SH-SY5Y (cell line): ENCODE measurements around the gene SLC35F5.

Experiments
- GATA2 ChIP-seq: IDR thresholded peaks from 2 replicates; pipeline ENCODE4 v1.6.1; 2011; ENCODE audit warnings: mild to moderate bottlenecking, low read depth, low read length
- GATA3 ChIP-seq: IDR thresholded peaks from 2 replicates; pipeline ENCODE4 v1.6.1; 2011; ENCODE audit warnings: low read depth, mild to moderate bottlenecking, low read length, moderate library complexity

DNA sequence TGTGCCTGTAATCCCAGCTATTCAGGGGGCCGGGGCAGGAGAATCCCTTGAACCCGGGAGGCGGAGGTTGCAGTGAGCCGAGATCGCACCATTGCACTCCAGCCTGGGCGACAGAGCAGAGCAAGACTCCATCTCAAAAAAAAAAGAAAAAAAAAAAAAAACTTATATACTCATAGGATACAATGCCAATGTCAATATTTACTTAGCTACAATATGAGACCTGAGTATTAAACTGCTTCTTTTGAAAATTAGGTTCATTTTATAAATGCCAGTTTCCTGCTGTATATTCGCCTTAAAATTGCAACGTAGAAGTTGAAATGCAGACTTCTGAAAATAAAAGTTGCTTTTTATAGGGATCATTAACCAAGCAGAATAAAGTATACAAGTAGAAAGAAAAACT lies 2.3 kb downstream of the SLC35F5 start:
- no peak for TF ChIP-seq GATA2
- TF ChIP-seq GATA3 = no peak
